HUES64 (cell line): ENCODE results near the gene METTL25.

Experiments
- H3K27ac ChIP-seq: 2 replicates; pipeline ENCODE4 v1.7.0; 2013; ENCODE audit warnings: low read depth, low read length, inconsistent platforms
- H3K27me3 ChIP-seq: 2 replicates; pipeline ENCODE4 v1.6.1; 2013; ENCODE audit warnings: mild to moderate bottlenecking, low read length; ENCODE audit not compliant: insufficient read depth
- H3K36me3 ChIP-seq: 2 replicates; pipeline ENCODE4 v1.6.1; 2013; ENCODE audit warnings: mild to moderate bottlenecking, low read length; ENCODE audit not compliant: insufficient read depth
- H3K4me1 ChIP-seq: 2 replicates; pipeline ENCODE4 v1.6.1; 2013; ENCODE audit warnings: mild to moderate bottlenecking, low read length, moderate library complexity; ENCODE audit not compliant: insufficient read depth
- H3K4me3 ChIP-seq: 2 replicates; pipeline ENCODE4 v1.5.1; 2013; ENCODE audit warnings: mild to moderate bottlenecking, low read length, moderate library complexity
- H3K9ac ChIP-seq: 2 replicates; pipeline ENCODE4 v1.6.1; 2013; ENCODE audit warnings: mild to moderate bottlenecking, low read depth, low read length
- H3K9me3 ChIP-seq: 2 replicates; pipeline ENCODE4 v1.6.1; 2013; ENCODE audit warnings: low read depth, low read length; ENCODE audit not compliant: insufficient read depth
- WGBS: fragments of 150-250, 120-280 bp; methylation state at CpG from one replicate; pipeline ENCODE4 v1.1.7; 2013; ENCODE audit warnings: missing lambda C conversion rate; 5-methylcytosine and 5-hydroxymethylcytosine counted together

The METTL25 gene

GRCh38 chr12:82505150-82505549, 146.8 kb downstream of the METTL25 start:
- Histone ChIP-seq H3K4me3 (no peak overlapping the region), H3K36me3 (no peaks in the 10 kb centered on the region), H3K4me1 (no peaks in the 10 kb centered on the region), H3K27me3 (no peaks in the 10 kb centered on the region), H3K9ac (no peak overlapping the region), H3K9me3 (no peaks in the 10 kb centered on the region), H3K27ac (no peak overlapping the region)
- WGBS: 79% methylated on average over 3 of the region's 3 CpGs

- WGBS: 98% methylated on average over 1 of the region's 2 CpGs
Measured at GRCh38 chr12:82507686-82508085, 149.4 kb downstream of the METTL25 start.

GRCh38 chr12:82510386-82510785, 152.1 kb downstream of the METTL25 start:
- Histone ChIP-seq H3K9me3 (no peaks in the 10 kb centered on the region), H3K4me3 (no peak overlapping the region), H3K9ac (no peak overlapping the region), H3K4me1 (no peaks in the 10 kb centered on the region), H3K27ac (no peak overlapping the region), H3K36me3 (no peaks in the 10 kb centered on the region), H3K27me3 (no peaks in the 10 kb centered on the region)
- WGBS: 96% methylated on average over 1 of the region's 1 CpG

More at GRCh38 chr12:82507686-82508085, 149.4 kb downstream of the METTL25 start:
- Histone ChIP-seq H3K9ac (no peak overlapping the region), H3K36me3 (no peaks in the 10 kb centered on the region), H3K27ac (no peak overlapping the region), H3K27me3 (no peaks in the 10 kb centered on the region), H3K9me3 (no peaks in the 10 kb centered on the region), H3K4me3 (no peak overlapping the region), H3K4me1 (no peaks in the 10 kb centered on the region)

- Histone ChIP-seq H3K9me3 (no peaks in the 10 kb centered on the region), H3K9ac (no peak overlapping the region)
- 90% methylated on average over 1 of the region's 1 CpG for WGBS
Measured at GRCh38 chr12:82514880-82515279, 156.6 kb downstream of the METTL25 start.

GRCh38 chr12:82515652-82516051, 157.3 kb downstream of the METTL25 start:
- WGBS: no CpG with 5 or more reads among the region's 2 CpGs
- Histone ChIP-seq H3K27me3 (no peaks in the 10 kb centered on the region), H3K4me1 (no peaks in the 10 kb centered on the region), H3K4me3 (no peak overlapping the region), H3K9me3 (no peaks in the 10 kb centered on the region), H3K27ac (no peak overlapping the region), H3K9ac (no peak overlapping the region), H3K36me3 (no peaks in the 10 kb centered on the region)

More at GRCh38 chr12:82514880-82515279, 156.6 kb downstream of the METTL25 start:
- Histone ChIP-seq H3K4me3 (no peak overlapping the region), H3K27me3 (no peaks in the 10 kb centered on the region), H3K27ac (no peak overlapping the region), H3K36me3 (no peaks in the 10 kb centered on the region), H3K4me1 (no peaks in the 10 kb centered on the region)

GRCh38 chr12:82517027-82517426, 158.7 kb downstream of the METTL25 start:
- Histone ChIP-seq H3K36me3 (no peaks in the 10 kb centered on the region), H3K9me3 (no peaks in the 10 kb centered on the region), H3K4me1 (no peaks in the 10 kb centered on the region)

GRCh38 chr12:82517808-82518207, 159.5 kb downstream of the METTL25 start:
- WGBS: 89% methylated on average over 5 of the region's 5 CpGs
- no peak overlapping the region for H3K9ac ChIP-seq

More at GRCh38 chr12:82517027-82517426, 158.7 kb downstream of the METTL25 start:
- Histone ChIP-seq H3K9ac (no peak overlapping the region), H3K27ac (no peak overlapping the region), H3K27me3 (no peaks in the 10 kb centered on the region), H3K4me3 (no peak overlapping the region)

GRCh38 chr12:82519510-82519909, 161.2 kb downstream of the METTL25 start:
- H3K27me3 ChIP-seq: no peaks in the 10 kb centered on the region
- H3K27ac ChIP-seq: no peak overlapping the region
- no peaks in the 10 kb centered on the region for H3K36me3 ChIP-seq
- H3K9me3 ChIP-seq: no peaks in the 10 kb centered on the region
- no peak overlapping the region for H3K4me3 ChIP-seq
- no peaks in the 10 kb centered on the region for H3K4me1 ChIP-seq
- H3K9ac ChIP-seq: no peak overlapping the region

More at GRCh38 chr12:82517808-82518207, 159.5 kb downstream of the METTL25 start:
- no peaks in the 10 kb centered on the region for H3K9me3 ChIP-seq
- H3K27me3 ChIP-seq: no peaks in the 10 kb centered on the region
- H3K36me3 ChIP-seq: no peaks in the 10 kb centered on the region
- no peak overlapping the region for H3K27ac ChIP-seq
- H3K4me3 ChIP-seq: no peak overlapping the region
- H3K4me1 ChIP-seq: no peaks in the 10 kb centered on the region

GRCh38 chr12:82522285-82522684, 164.0 kb downstream of the METTL25 start:
- H3K27ac ChIP-seq: no peak overlapping the region
- WGBS: 96% methylated on average over 4 of the region's 4 CpGs
- H3K9ac ChIP-seq: no peak overlapping the region
- H3K9me3 ChIP-seq: no peaks in the 10 kb centered on the region
- H3K36me3 ChIP-seq: no peaks in the 10 kb centered on the region
- H3K4me1 ChIP-seq: no peaks in the 10 kb centered on the region
- H3K27me3 ChIP-seq: no peaks in the 10 kb centered on the region
- H3K4me3 ChIP-seq: no peak overlapping the region

GRCh38 chr12:82522762-82523161, 164.4 kb downstream of the METTL25 start:
- no peak overlapping the region for H3K4me3 ChIP-seq
- no peak overlapping the region for H3K27ac ChIP-seq

GRCh38 chr12:82523996-82524395, 165.7 kb downstream of the METTL25 start:
- H3K27ac ChIP-seq: no peak overlapping the region
- H3K36me3 ChIP-seq: no peaks in the 10 kb centered on the region
- 90% methylated on average over 3 of the region's 3 CpGs for WGBS
- H3K4me1 ChIP-seq: no peaks in the 10 kb centered on the region
- H3K9ac ChIP-seq: no peak overlapping the region
- no peaks in the 10 kb centered on the region for H3K9me3 ChIP-seq
- no peaks in the 10 kb centered on the region for H3K27me3 ChIP-seq
- H3K4me3 ChIP-seq: no peak overlapping the region

More at GRCh38 chr12:82522762-82523161, 164.4 kb downstream of the METTL25 start:
- Histone ChIP-seq H3K9me3 (no peaks in the 10 kb centered on the region), H3K4me1 (no peaks in the 10 kb centered on the region), H3K27me3 (no peaks in the 10 kb centered on the region), H3K36me3 (no peaks in the 10 kb centered on the region), H3K9ac (no peak overlapping the region)

- Histone ChIP-seq H3K36me3 (no peaks in the 10 kb centered on the region), H3K9me3 (no peaks in the 10 kb centered on the region), H3K27me3 (no peaks in the 10 kb centered on the region), H3K9ac (no peak overlapping the region), H3K4me1 (no peaks in the 10 kb centered on the region), H3K27ac (no peak overlapping the region), H3K4me3 (no peak overlapping the region)
- 93% methylated on average over 2 of the region's 2 CpGs for WGBS
Measured at GRCh38 chr12:82524641-82525040, 166.3 kb downstream of the METTL25 start.
